Suprapubic skin (tissue), 4 donors: Measurements from ENCODE around the gene GAB1. TPM values are rescaled to one million over a fixed set of nuclear protein-coding genes. Genes with fewer than 3 reads are reported as not detected.

Source experiments
- DNase-seq, 2 donors: peaks; one replicate each; pipeline ENCODE4 v3.0.0-alpha.2; 2019; ENCODE audit warnings: low spot score in 2 of 2
- H3K27ac ChIP-seq: fragments of 200-600 bp; sonication (generic); one replicate; pipeline ENCODE4 v1.5.1; 2019
- H3K27me3 ChIP-seq: fragments of 200-600 bp; sonication (generic); one replicate; pipeline ENCODE4 v1.5.1; 2019
- H3K36me3 ChIP-seq: fragments of 200-600 bp; sonication (generic); one replicate; pipeline ENCODE4 v1.5.1; 2019
- H3K4me1 ChIP-seq: fragments of 200-600 bp; sonication (generic); one replicate; pipeline ENCODE4 v1.5.1; 2019
- H3K4me3 ChIP-seq: fragments of 200-600 bp; sonication (generic); one replicate; pipeline ENCODE4 v1.5.1; 2019; ENCODE audit warnings: mild to moderate bottlenecking
- H3K9me3 ChIP-seq: fragments of 200-600 bp; sonication (generic); one replicate; pipeline ENCODE4 v1.5.1; 2019
- EP300 ChIP-seq: sonication (generic); formaldehyde crosslinking; IDR thresholded peaks from one replicate; pipeline ENCODE4 v1.6.1; 2017; ENCODE audit warnings: antibody characterized with exemption
- POLR2A ChIP-seq, 2 donors: fragments of 450-650 bp; IDR thresholded peaks; one replicate each; pipeline ENCODE4 v1.6.1; 2017; ENCODE audit warnings: antibody characterized with exemption in 2 of 2, mild to moderate bottlenecking in 2 of 2, moderate library complexity in 2 of 2
- POLR2AphosphoS5 ChIP-seq, 3 donors: sonication (generic); formaldehyde crosslinking; IDR thresholded peaks; one replicate each; pipeline ENCODE4 v1.6.1; 2017; ENCODE audit warnings: antibody characterized with exemption in 3 of 3
- WGBS: methylation state at CpG from one replicate; pipeline ENCODE4 v1.1.5; 2018; 5-methylcytosine and 5-hydroxymethylcytosine counted together
- total RNA-seq, 4 donors: library from RNA; depleted of rRNA; stranded (reverse); fragments of >200 nt; gene quantifications; one replicate each; pipeline ENCODE4 v1.1.0, GENCODE V29; 2016
- TF ChIP-seq, protein P1 (sequence below), 2 donors: fragments of 200-600 bp in 1 of 2; fragments of 450-650 bp in 1 of 2; sonication (generic) in 1 of 2; IDR thresholded peaks; one replicate each; pipeline ENCODE4 v1.5.1; 2016 to 2019; ENCODE audit warnings: antibody characterized with exemption in 2 of 2, mild to moderate bottlenecking in 1 of 2, moderate library complexity in 1 of 2

Gene GAB1
- total RNA-seq, 4 donors from 2014 or later = 39.5 to 64.5 (median 46.4) TPM

DNA sequence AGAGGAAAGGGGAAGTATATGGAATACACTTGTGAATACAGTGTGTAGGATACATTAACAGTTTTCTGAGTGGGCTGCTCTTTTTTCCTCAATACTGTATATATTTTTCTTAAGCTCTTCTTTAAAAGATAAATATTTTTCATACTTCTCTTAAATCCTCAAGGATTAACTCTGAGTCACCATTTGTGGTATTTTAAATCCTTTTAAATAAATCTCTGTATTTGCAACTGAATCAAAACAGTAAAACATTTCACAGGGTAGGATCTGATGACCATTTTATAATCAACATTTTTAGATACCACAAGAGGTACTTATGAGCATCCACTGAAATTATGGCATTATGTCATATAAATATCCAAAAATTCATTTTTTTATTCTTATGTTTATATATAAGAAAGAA, 87.6 kb downstream of the GAB1 start:
- no peaks in the 10 kb centered on the region for H3K27me3 ChIP-seq
- DNase-seq = no peak
- no peaks in the 10 kb centered on the region for H3K4me1 ChIP-seq
- no peak overlapping the region for H3K27ac ChIP-seq
- TF ChIP-seq, protein P1, sequence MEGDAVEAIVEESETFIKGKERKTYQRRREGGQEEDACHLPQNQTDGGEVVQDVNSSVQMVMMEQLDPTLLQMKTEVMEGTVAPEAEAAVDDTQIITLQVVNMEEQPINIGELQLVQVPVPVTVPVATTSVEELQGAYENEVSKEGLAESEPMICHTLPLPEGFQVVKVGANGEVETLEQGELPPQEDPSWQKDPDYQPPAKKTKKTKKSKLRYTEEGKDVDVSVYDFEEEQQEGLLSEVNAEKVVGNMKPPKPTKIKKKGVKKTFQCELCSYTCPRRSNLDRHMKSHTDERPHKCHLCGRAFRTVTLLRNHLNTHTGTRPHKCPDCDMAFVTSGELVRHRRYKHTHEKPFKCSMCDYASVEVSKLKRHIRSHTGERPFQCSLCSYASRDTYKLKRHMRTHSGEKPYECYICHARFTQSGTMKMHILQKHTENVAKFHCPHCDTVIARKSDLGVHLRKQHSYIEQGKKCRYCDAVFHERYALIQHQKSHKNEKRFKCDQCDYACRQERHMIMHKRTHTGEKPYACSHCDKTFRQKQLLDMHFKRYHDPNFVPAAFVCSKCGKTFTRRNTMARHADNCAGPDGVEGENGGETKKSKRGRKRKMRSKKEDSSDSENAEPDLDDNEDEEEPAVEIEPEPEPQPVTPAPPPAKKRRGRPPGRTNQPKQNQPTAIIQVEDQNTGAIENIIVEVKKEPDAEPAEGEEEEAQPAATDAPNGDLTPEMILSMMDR (IDR thresholded peaks at IDR 0.05) = no peak
- TF ChIP-seq POLR2AphosphoS5 (IDR thresholded peaks at IDR 0.05) = no peak
- TF ChIP-seq POLR2A (IDR thresholded peaks at IDR 0.05) = no peak
- TF ChIP-seq EP300 = no peak
- H3K9me3 ChIP-seq = no peaks in the 10 kb centered on the region
- peaks cover 21% of the 10 kb centered on the region for H3K36me3 ChIP-seq
- no peak overlapping the region for H3K4me3 ChIP-seq

DNA sequence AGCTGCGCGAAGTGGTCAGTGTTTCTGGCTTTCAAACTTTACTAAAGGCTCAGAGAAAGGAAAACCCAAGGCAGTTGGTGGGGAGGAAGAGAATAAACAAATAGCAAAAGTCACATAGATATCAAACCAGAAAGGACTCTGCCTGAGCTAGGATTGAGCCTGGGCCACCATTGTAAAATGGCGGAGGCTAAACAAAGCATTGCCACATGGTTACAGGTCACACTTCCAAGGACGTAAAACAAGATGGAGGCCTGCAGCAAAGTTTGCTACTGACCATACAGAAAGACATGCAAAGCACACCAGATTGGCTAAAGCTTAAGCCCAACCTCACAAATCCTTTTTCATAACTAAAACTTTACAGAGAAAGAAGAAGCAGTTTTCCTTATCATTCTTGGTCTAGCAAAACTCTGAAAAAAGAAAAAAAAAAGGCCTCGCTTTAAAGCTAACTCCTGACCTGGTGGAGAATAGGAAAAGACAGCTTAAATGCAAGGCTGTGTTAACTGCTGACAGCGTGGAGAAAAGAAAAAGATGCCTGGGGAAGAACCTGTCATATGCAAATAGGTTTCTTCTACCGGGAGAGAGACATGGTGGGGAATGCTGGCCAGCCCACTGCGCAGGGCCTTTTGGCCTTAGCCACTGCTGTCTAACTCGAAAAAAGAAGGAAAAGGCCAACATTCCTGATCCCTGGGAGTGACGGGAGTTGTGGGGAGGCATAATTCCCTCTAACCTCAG, 95.0 kb downstream of the GAB1 start:
- no peak overlapping the region for H3K4me3 ChIP-seq
- TF ChIP-seq, protein P1 (IDR thresholded peaks at IDR 0.05) = no peak
- TF ChIP-seq POLR2A (IDR thresholded peaks at IDR 0.05) = no peak
- TF ChIP-seq POLR2AphosphoS5 (IDR thresholded peaks at IDR 0.05) = no peak
- no peak for TF ChIP-seq EP300
- DNase-seq = no peak
- H3K27me3 ChIP-seq = no peaks in the 10 kb centered on the region
- WGBS = 96% methylated on average over 10 of the region's 10 CpGs
- peaks cover 17% of the 10 kb centered on the region for H3K36me3 ChIP-seq
- no peak overlapping the region for H3K27ac ChIP-seq
- no peaks in the 10 kb centered on the region for H3K4me1 ChIP-seq
- no peaks in the 10 kb centered on the region for H3K9me3 ChIP-seq

DNA sequence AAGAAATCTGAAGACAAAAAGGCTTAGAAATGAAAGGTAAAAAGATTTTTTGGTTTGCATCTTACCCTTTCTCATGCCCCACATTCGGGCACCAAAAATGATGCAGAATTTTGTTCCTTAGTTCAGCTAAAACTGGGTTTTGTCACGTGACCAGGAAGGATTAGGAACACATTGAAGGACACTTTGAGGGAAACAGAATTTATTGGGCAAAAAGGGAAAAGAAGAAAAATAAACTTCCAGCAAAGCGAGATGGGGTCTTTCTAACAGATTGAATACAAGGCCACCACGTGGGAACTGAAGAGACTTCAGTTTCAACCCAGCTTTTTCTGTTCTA, 95.5 kb downstream of the GAB1 start:
- 89% methylated on average over 4 of the region's 4 CpGs for WGBS
- no peak for DNase-seq
- H3K4me1 ChIP-seq = no peaks in the 10 kb centered on the region
- no peaks in the 10 kb centered on the region for H3K27me3 ChIP-seq
- H3K9me3 ChIP-seq = no peaks in the 10 kb centered on the region
- H3K36me3 ChIP-seq = peaks cover 17% of the 10 kb centered on the region
- TF ChIP-seq EP300 (no peak), POLR2A (IDR thresholded peaks at IDR 0.05) (no peak), POLR2AphosphoS5 (IDR thresholded peaks at IDR 0.05) (no peak)
- TF ChIP-seq, protein P1 (IDR thresholded peaks at IDR 0.05) = no peak
- H3K27ac ChIP-seq = no peak overlapping the region
- H3K4me3 ChIP-seq = no peak overlapping the region

DNA sequence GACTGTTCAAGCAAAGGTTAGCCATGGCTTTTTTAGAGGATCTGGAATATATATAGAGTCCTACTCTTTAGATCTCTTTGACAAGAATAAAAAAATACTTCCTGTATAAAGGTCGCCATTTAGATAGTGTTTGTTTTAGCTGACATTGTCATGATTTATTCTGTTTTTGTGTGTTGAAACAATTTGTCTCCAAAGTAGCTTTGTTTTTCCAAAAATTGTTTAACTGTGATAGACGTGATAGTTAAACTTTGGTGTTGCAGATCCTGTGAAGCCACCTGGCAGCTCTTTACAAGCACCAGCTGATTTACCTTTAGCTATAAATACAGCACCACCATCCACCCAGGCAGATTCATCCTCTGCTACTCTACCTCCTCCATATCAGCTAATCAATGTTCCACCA, 96.6 kb downstream of the GAB1 start:
- no peak for DNase-seq
- Histone ChIP-seq H3K9me3 (no peaks in the 10 kb centered on the region), H3K36me3 (peaks cover 23% of the 10 kb centered on the region), H3K27me3 (no peaks in the 10 kb centered on the region), H3K27ac (no peak overlapping the region), H3K4me3 (no peak overlapping the region), H3K4me1 (no peaks in the 10 kb centered on the region)
- 85% methylated on average over 2 of the region's 2 CpGs for WGBS
- TF ChIP-seq EP300 = no peak
- TF ChIP-seq, protein P1 (IDR thresholded peaks at IDR 0.05) = no peak
- TF ChIP-seq POLR2A (IDR thresholded peaks at IDR 0.05) = no peak

DNA sequence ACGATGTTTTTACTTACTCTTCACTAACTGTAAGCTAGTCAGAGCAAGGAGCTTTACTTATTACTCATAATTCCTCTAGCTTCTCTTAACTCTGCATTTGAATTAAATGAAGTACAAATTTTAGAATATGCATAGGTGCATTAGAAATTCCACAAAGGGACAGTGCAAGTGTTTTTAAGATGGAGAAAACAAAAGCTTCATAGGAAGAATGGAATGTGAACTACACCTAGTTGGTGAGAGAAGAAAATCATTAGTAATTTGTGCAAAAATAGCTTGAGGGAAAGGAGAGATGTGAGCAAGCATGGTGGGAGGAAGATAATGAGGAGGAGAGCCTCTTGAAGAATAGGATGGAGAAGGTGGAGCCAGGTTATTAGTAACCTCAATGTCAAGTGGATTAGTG, 99.3 kb downstream of the GAB1 start:
- no peaks in the 10 kb centered on the region for H3K4me1 ChIP-seq
- peaks cover 36% of the 10 kb centered on the region for H3K36me3 ChIP-seq
- no peaks in the 10 kb centered on the region for H3K27me3 ChIP-seq
- no peak overlapping the region for H3K4me3 ChIP-seq
- H3K27ac ChIP-seq = no peak overlapping the region
- TF ChIP-seq, protein P1 (IDR thresholded peaks at IDR 0.05) = no peak
- no peak for TF ChIP-seq POLR2A (IDR thresholded peaks at IDR 0.05)
- WGBS = 89% methylated on average over 1 of the region's 1 CpG
- DNase-seq = no peak
- H3K9me3 ChIP-seq = no peaks in the 10 kb centered on the region
